HFFc6 (cell line): ENCODE data around the gene TSGA10. TPM values are rescaled to one million over a fixed set of nuclear protein-coding genes. Genes with fewer than 3 reads are reported as not detected.

ENCODE experiments used
- DNase-seq: peaks from one replicate; pipeline ENCODE4 v3.0.0-alpha.2; 2018
- H3K27ac Mint-ChIP-seq: 2 replicates; pipeline ENCODE4 v1.8.0; 2020; ENCODE audit warnings: mild to moderate bottlenecking, mixed read lengths
- H3K27me3 Mint-ChIP-seq: 2 replicates; pipeline ENCODE4 v1.8.0; 2021; ENCODE audit warnings: mild to moderate bottlenecking, moderate library complexity, mixed read lengths; ENCODE audit not compliant: insufficient read depth
- H3K36me3 Mint-ChIP-seq: 2 replicates; pipeline ENCODE4 v1.8.0; 2021; ENCODE audit warnings: low read depth, mixed read lengths
- H3K4me1 Mint-ChIP-seq: 2 replicates; pipeline ENCODE4 v1.8.0; 2020; ENCODE audit warnings: low read depth, mixed read lengths
- H3K4me3 Mint-ChIP-seq: 2 replicates; pipeline ENCODE4 v1.8.0; 2020; ENCODE audit warnings: mild to moderate bottlenecking, moderate library complexity, mixed read lengths
- H3K9me3 Mint-ChIP-seq: 2 replicates; pipeline ENCODE4 v1.8.0; 2020; ENCODE audit warnings: mild to moderate bottlenecking, mixed read lengths
- total RNA-seq, 6 experiments: library from RNA; stranded (reverse); fragmentation: NEBNext Ultra II Directional; extraction: Animal tissue kit (Norgen Biotek cat#: 25700); gene quantifications; 2 replicates in 1 of 6; 3 replicates in 5 of 6; pipeline ENCODE4 v1.2.3, GENCODE V29; 2021
- TF ChIP-seq, protein P1 (sequence below): fragments of 200-600 bp; sonication (generic); IDR thresholded peaks from 2 replicates; pipeline ENCODE4 v1.5.0; 2021; ENCODE audit warnings: antibody characterized with exemption, mild to moderate bottlenecking

TSGA10 gene
- total RNA-seq, 6 experiments from 2014 or later: 0.83 to 2.0 (median 1.3) TPM

GRCh38 chr2:99127981-99128380 lies 26.8 kb downstream of the TSGA10 start:
- TF ChIP-seq, protein P1, sequence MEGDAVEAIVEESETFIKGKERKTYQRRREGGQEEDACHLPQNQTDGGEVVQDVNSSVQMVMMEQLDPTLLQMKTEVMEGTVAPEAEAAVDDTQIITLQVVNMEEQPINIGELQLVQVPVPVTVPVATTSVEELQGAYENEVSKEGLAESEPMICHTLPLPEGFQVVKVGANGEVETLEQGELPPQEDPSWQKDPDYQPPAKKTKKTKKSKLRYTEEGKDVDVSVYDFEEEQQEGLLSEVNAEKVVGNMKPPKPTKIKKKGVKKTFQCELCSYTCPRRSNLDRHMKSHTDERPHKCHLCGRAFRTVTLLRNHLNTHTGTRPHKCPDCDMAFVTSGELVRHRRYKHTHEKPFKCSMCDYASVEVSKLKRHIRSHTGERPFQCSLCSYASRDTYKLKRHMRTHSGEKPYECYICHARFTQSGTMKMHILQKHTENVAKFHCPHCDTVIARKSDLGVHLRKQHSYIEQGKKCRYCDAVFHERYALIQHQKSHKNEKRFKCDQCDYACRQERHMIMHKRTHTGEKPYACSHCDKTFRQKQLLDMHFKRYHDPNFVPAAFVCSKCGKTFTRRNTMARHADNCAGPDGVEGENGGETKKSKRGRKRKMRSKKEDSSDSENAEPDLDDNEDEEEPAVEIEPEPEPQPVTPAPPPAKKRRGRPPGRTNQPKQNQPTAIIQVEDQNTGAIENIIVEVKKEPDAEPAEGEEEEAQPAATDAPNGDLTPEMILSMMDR: no peak
- DNase-seq: no peak
- Mint-ChIP-seq H3K27me3 (peaks cover 11% of the 10 kb centered on the region), H3K4me1 (no peaks in the 10 kb centered on the region), H3K4me3 (no peak overlapping the region), H3K36me3 (no peaks in the 10 kb centered on the region), H3K27ac (no peak overlapping the region), H3K9me3 (peaks cover 23% of the 10 kb centered on the region)

DNA sequence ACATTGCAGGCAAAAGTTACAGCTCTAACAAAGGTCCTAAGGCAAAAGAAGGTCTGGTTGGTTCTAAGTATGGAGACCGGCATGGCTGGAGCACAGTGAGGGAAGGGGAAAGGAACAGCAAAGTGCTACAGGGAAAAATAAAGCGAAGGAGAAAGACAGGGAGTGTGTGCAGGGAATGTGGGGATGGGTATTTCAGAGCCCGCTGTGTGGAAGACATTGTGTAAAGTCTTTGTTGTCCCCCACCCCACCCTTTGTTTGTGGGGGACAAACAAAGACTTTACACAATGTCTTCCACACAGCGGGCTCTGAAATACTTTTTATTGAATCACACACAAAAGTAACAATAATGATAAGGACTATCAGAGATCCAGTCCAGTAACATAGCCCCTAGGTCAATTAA lies 42.1 kb downstream of the TSGA10 start:
- Mint-ChIP-seq H3K36me3 (no peaks in the 10 kb centered on the region), H3K9me3 (no peaks in the 10 kb centered on the region), H3K4me3 (no peak overlapping the region), H3K4me1 (no peaks in the 10 kb centered on the region), H3K27ac (no peak overlapping the region), H3K27me3 (peaks cover 7% of the 10 kb centered on the region)
- DNase-seq: no peak
- TF ChIP-seq, protein P1: no peak

- DNase-seq: no peak
- Mint-ChIP-seq H3K36me3 (no peaks in the 10 kb centered on the region), H3K27me3 (peaks cover 5% of the 10 kb centered on the region), H3K9me3 (no peaks in the 10 kb centered on the region), H3K27ac (no peak overlapping the region), H3K4me1 (no peaks in the 10 kb centered on the region), H3K4me3 (no peak overlapping the region)
- TF ChIP-seq, protein P1: no peak
These were observed 42.8 kb downstream of the TSGA10 start for GRCh38 chr2:99111945-99112344.

DNA sequence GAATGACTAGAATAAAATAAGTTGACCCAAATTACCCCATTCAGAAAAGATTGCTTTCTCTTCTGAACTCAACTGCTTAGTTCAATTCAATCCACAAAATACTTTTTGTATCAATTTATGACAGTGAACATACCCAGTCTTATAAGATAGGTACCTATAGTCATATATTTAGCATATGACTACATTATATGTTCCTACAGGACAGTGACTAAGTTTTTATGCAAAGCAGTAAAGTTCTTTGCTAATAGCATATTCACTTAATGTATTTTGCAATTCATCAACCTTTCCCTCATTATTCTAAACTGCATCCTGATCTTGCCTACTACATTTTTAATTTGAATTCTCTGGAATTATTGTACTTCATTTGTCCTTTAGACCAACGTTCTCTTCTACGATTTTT lies 43.5 kb downstream of the TSGA10 start:
- H3K4me1 Mint-ChIP-seq: no peaks in the 10 kb centered on the region
- H3K27me3 Mint-ChIP-seq: peaks cover 4% of the 10 kb centered on the region; the same call in 1 of the 2 replicates
- TF ChIP-seq, protein P1: no peak
- no peak overlapping the region for H3K4me3 Mint-ChIP-seq
- no peaks in the 10 kb centered on the region for H3K9me3 Mint-ChIP-seq
- no peak for DNase-seq
- H3K36me3 Mint-ChIP-seq: no peaks in the 10 kb centered on the region
- H3K27ac Mint-ChIP-seq: no peak overlapping the region

GRCh38 chr2:99106913-99107312 lies 47.8 kb downstream of the TSGA10 start:
- Mint-ChIP-seq H3K27me3 (peaks cover 4% of the 10 kb centered on the region; the same call in 1 of the 2 replicates), H3K4me1 (no peaks in the 10 kb centered on the region), H3K4me3 (no peak overlapping the region), H3K27ac (no peak overlapping the region), H3K36me3 (no peaks in the 10 kb centered on the region), H3K9me3 (no peaks in the 10 kb centered on the region)
- DNase-seq: no peak
- TF ChIP-seq, protein P1: no peak

DNA sequence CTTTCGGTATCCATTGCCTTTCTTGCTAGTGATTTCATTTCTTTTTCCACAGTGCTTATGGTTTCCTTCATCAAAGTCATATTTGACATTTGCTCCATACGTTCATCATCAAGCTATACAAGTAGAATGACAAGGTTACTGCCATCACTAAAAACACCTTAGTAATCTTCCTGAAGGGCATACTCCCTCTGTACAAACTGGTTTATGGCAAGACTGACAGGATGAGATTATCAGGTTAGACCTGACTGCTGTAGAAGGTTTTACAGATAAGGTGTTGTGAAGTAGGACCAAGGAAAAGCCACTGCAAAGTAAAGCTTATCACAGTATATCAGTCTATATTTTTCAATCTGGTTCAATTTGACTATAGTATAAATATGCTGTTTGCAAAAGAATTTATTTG lies 50.7 kb downstream of the TSGA10 start:
- Mint-ChIP-seq H3K4me3 (no peak overlapping the region), H3K4me1 (no peaks in the 10 kb centered on the region), H3K36me3 (no peaks in the 10 kb centered on the region), H3K9me3 (no peaks in the 10 kb centered on the region), H3K27me3 (peaks cover 2% of the 10 kb centered on the region; the same call in 1 of the 2 replicates), H3K27ac (no peak overlapping the region)
- DNase-seq: no peak
- TF ChIP-seq, protein P1: no peak
